CD4-positive, alpha-beta T cell treated with Interleukin-2 at 100 ng/mL for 4 hours (primary cell): ENCODE results near the gene NPB.
"Not testable (repeated sequence)": the region's sequence is repeated elsewhere in the genome, so short reads cannot be mapped to it uniquely, and the experiment has no call there.

Experiments
- DNase-seq: peaks from one replicate; pipeline ENCODE4 v3.0.0-alpha.2; 2020; ENCODE audit warnings: low spot score

NPB gene

DNA sequence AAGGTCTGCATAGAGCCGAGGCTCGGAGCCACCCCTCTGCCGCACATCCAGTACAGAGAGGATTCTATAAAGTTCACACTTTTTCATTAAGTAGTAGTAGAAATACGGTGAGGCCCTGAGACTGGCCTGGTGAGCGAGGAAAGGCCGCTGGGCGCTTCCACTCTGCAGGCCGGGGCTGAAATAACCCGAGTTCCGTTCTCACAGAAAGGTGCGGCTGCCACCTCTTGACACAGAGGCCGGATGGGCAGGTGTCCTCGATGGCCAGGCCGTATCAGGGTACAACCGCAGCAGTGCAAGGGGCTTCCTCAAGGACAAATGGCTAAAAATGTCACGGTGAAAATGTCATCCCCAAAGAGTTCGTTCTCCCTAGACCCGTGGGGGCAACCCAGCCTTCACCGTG, 9.9 kb downstream of the NPB start:
- DNase-seq, result no peak

DNA sequence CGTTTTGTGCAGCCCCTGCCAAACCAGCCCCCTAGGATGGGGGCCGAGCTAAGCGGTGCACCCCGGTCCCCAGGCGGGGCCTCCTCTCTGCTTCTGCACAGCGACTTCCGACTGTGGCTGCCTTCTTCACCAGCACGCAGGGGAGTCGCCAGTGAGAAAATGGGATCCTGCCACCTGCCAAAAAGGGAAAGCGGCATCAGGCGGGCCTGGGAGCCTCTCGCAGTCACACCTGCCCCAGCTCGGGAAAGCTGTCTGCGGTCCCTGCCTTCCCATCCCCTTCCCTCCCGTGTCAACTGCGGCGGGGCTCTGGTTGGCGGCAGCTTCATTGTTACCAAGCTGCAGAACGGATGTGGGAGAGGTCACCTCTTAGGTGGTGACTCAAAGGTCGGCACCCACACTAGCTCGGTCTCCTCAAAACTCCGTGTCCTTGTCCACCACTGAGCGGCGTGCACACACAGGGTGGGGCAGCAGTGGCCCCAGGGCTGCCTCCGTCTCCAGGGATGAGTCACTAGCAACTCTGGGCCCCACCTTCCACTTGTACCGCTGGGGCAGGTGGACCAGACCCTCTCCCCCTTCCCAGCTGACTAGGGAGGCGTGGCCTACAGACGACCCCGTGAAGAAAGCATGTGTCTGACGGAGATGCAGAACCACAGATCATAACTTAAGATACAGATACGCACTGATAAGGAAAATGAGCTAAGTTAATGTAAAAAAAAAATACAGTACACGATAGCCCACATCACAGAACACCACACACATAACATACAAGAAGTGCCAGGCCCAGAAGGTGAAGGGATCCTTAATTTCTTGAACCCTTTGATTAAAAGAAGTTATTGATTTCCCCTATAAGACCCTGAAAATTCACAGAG, 10.6 kb downstream of the NPB start:
- no peak for DNase-seq

DNA sequence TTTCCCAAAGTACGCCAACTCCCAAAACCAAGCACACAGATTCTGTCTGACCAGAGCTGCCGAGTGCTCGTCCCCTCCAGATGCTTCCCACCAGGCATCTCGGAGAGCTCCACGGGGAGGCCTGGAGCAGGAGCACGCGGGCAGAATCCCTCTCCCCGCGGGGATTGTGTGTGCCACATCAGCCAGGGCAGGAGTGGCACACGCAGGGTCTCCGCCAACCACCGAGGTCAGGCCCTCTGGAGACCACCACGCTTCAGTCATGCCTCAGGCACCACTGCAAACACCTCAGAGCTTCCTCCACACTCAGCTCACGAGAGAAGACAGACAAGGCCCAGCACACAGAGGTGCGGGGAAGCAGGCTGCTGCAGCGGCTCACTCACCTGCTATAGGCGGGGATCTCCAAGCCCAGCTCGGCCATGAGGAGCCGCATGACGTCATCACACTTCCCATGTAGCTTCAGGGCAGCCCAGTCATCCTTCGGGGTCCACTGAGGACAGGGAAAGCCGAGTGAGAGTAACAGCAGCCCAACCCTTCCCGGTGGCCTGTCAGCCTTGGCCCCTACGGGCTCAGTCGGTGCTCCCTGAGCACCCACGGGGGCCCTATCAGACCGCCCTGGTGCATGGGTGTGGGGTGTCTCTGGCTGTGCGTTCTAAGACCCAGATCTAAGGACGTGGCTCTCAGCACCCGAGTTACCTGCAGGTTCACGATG, 11.5 kb downstream of the NPB start:
- no peak for DNase-seq

DNA sequence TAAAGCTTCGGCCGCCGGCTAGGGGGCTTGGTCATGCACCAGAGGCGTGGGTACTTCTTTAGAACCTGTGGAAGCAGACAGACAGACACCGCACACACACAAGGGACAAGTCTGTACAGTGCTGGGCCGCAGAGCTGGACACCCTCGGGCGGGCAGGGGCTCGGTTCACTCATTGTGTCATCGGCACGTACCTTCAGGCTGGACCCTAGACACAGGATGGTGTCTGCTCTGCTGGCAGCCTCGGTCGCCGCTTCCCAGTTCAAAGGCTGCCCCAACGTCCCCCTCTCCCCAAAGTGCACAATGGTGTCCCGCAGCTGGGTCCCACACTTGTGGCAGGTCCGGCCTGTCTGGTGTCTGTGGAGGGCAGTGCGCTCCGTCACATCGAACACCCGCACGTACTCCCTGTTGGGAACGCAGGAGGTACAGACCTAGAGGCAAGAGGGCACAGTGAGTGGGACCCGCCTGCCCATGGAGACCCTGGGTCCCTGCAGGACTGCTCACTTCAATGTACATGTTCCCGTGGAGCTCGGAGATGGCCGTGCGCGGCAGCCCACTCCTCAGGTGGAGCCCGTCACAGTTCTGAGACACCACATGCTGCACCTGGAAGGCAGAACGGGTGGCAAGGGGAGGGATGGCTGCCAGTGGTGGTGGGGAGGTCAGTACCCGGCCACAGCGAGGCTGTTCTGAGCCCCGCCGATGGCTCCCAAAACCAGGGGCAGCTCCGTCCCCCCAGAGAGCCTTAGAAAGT, 12.2 kb downstream of the NPB start:
- no peak for DNase-seq

DNA sequence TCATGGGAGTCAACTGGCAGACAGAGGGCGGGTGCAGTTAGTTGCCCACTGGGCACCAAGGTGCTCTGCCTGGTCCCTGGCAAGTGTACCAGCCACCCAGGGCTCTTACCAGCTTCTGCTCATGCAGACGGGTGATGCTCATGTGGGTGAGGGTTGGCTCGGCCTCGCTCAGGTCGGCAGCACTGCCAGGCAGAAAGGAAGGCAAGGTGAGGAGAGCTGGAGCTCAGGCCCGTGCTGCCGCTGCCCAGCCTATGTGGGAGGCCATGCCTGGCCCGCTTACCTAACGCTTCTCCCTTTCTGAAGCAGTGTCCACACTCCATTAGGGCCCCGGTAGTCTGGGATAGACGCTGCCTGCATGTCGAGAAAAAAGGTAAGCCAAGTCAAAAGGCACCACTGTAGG, 13.3 kb downstream of the NPB start:
- no peak for DNase-seq

DNA sequence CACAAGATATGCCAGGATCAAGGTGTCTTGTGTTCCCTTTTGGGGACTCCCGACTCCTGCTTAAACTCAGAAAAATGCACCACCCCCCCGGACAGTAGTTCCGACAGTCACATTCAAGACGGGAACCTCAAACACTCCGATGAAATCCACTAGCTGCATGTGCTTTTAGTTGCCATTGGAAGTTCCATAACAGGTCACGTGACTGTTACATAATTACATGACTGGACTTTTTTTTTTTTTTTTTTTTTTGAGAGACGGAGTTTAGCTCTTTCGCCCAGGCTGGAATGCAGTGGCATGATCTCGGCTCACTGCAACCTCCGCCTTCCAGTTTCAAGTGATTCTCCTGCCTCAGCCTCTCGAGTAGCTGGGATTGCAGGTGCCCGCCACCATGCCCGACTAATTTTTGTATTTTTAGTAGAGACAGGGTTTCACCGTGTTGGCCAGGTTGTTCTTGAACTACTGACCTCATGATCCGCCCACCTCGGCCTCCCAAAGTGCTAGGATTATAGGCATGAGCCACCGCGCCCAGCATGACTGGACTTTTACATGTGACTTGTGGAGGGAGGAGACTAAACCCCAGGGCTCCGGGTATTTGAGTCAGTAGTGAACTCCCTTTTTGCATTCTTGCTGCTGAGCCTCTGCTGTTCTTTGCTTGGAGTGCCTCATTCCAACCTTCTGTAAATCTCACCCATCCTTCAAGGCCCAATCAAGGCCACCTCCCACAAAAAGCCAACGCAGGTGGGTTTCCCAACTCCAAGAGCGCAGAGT, 14.4 kb downstream of the NPB start:
- DNase-seq, result no peak

DNA sequence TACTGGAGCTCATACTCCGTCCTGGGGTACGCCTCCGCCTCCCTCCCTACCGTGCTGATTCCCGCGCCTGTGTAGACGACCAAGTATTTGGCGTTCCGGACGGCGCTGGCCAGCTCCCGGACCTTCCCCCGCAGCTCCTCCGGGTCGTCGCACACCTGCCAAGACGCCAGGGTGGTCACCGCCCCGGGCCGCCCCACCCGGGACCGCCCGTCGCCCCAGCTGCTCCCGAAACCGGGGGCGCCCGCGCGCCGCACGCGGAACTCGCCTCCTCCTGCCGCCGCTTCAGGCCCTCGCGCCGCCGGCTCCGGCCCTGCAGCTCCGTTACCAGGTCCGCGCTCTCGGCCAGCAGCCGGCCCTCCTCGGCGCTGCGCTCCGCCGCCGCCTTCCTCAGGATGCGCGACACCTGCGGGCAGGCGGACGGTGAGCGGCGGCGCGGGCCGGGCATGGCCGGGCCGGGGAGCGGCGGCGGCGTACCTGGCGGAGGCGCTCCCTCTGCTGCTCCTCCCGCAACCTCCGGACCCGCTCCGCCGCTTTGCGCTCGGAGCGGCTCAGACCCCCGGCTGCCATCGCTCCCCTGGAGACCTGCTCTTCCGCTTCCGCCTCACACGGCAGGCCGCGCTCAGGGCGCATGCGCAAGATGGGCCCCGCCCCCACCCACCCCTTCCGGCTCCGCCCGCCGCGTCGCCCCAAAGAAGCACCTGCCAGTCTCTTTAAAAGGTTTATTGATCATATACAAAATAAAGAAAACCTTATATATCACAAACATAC, 15.7 kb downstream of the NPB start, which contains the start of gene SIRT7:
TSS of gene SIRT7 (minus strand) at position 612 of the 768 bp plus-strand sequence. CDS start at position 567, 45 bp downstream.
- DNase-seq, result peak; percentile 84

DNA sequence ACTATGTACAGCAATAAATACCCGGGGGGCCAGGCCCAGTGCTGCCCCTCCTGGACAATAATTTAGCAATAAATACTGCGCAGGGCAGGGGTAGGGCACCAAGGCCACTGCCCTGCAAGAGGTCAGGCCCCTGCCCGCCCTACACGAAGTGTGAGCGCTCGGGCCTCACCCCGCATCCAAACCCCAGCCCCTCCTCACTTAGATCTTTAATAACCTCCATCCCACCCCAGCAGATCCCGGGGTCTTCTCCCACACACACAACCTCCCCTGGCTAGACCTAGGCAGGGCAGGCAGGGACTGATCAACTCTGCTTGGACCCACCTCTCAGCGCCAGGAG, 16.3 kb downstream of the NPB start:
- not testable (repeated sequence) for DNase-seq

DNA sequence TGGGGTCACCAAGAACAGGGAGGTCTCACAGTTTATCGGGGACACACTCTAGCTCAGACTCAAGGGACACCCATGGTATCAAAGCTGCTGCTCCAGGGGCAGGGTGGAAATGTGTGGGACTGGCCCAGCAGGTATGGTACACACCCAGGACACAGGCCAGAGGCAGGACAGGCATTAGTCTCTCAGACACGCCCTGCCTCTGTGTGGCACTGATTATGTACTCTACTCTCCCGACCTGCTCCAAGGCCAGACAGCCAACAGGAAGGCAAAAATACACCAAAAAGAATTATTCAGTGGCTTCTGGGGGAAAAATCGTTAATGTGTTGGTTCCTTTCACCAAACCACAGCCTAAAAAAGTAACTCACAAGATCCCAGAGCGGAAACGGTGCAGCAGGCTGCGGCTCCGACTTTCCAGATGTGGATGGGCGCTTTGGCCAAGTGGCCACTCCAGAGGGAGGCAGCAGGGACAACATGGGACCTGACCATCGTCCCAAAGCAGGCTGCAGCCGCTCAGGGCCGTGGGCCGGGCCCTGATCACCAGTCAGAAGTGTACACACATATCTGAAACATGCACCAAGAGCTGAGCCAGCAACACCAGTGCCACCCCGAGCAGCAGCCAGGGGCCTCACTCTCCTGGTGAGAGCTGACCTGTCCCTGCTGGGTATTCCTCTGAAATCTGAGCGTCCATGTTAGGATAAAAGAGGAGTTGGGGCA, 17.0 kb downstream of the NPB start:
- DNase-seq, result no peak

DNA sequence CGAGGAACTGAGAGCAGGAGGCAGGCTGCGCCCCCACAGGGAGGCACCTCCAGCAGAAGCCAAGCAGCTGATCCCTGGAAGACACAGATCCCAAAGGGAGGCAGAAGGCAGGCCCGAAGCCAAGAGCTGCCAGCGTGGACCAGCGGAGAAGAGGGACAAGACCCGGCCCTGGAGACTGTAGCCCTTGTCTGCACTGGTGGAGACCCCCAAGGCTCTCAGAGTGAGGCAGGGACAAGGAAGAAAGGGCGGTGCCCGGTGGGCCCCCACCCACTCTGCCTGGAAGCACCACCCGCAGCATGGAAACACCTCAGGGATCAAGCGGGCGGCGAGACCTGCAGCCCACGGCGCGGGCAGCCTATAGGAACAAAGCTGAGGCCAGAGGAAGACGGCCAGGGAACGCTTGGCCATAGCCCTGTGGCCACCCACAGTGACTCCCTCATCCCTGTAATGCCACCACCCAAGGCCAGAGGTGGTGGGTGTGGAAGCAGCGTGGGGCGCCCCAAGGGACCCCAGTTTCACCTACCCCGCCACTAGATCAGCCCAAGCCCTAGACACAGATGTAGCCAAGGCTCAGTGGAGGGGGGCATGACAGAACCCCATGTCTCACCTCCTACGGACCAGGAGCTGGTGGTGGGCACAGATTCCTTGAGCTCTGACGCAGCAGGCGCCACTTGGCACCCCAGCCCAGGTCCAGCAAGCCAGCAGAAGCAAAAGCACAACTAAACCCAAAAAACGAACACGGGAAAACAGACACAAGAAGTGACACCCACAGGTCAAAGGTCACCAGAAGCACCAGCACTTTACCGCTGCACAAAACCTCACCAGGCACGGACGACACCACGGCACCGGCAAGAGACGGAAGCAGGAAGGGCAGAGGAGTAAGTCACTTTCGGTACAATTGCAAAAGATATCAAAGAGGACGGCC, 18.8 kb downstream of the NPB start:
- DNase-seq, result no peak

DNA sequence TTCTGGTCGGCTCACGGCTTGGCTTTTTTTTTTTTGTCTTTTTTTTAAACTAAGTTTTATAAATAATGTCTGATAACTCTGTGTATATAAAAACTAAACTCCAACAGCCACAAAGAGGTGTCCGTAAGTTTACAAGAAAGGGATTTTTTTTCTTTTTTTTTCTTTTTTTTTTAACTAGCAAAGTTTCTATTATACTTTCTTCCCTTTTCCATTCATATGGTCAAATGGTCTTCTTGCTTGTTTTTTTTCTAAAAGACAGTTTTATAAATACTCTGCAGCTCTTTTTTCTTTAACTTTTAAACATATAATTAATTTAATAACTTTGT, 19.5 kb downstream of the NPB start:
- DNase-seq, result no peak

DNA sequence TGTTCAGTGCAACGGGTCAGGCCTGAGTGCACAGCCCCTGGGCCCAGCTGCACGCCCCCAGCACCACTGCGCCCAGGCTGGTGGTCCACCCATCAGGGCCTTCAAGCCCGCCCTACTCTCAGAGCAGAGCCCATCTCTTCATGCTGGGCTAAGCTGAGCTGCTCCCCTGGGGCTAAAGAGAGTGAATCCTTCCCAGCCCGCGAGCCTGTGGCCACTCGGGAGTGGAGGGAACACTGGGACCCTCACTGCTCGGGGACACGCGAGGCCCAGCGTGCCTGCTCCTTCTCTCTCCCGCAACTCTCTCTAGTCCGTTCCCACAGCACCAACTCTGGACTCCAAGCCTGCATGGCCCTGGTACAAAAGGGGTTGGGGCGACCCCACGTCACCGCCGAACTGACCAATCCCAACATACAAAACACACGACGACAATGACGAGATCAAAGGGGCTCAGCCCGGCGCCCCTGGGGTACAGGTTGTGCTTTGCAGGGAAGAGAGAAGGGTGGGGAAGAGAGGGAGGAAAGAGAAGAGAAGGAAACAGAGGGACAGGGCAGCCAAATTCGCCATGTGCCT, 20.0 kb downstream of the NPB start:
- DNase-seq, result no peak

DNA sequence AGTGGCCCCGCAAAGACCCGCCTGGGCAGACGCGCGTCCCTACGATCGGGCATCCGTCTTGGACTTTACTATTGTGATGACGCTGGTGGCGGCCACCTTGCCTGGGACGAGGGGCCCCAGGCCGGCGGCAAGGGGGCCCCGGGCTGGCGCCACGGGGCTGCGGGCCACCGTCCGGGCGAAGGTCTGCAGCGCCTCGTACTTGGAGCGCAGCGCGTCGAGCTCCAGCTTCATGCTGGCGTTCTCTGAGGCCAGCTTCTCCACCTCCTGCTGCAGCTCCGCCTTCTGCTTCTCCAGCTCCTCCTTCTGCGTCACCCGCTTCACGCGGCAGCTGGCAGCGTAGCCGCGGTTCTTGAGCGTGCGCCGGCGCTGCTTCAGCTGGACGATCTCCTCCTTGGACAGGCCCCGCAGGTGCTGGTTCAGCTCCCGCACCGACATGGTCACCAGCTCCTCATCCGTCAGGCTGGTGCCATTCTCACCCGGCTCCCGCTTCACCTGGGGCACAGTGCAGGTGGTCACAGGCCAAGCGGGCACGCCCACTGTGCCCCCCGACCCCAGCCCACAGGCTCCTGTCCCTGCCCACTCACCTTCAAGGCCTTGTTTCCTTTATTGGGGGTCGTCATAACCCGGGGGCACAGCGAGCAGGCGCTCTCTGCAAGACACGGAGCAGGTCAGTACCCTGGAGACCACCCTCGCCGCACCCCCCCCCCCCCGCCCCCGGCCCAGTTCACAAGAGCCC, 20.7 kb downstream of the NPB start:
- no peak for DNase-seq

DNA sequence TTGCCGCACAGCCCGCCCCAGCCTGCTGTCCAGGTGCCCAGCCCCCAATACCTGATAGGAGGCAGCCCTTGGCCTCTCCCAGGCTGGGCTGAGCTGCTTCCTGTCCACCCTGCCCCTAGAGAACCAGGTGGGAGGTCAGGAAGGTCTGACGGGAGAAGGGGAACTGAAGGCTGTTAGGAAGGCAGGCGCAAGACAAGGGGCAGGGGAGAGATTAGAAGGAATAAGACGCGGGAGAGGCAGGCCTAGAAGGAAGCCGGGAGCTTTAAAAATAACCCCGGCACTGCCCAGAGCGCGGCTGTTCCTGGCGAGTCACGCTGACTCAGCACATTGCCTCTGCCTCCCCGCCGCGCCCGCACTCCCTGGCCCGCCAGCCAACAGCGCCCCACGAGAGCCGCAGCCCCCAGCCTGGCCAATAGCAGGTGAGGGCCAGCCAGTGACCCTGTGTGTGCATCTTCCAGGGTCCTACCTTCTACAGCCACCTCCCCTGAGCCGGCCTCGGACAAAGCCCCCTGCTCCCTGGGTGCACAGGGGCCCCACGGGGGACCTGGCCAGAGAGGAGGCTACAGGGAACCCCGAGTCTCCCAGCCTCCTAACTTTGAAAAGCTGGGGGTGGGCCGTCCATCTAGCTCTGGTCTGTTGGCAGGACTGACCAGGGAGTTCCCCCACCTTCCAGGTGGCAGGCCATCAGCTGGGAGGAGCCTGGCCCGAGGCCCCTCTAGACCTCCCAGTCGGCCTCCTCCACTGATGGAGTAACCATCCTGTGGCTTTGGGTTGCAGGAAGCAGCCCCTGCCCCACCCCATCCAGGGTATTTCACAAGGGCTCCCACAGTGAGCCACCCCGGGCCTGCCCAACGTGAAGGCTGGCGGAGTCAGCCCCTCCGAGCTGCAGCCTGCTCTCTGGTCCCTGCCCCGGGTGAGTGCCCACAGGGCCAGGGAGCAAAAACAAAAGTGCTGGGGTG, 21.5 kb downstream of the NPB start:
- no peak for DNase-seq

DNA sequence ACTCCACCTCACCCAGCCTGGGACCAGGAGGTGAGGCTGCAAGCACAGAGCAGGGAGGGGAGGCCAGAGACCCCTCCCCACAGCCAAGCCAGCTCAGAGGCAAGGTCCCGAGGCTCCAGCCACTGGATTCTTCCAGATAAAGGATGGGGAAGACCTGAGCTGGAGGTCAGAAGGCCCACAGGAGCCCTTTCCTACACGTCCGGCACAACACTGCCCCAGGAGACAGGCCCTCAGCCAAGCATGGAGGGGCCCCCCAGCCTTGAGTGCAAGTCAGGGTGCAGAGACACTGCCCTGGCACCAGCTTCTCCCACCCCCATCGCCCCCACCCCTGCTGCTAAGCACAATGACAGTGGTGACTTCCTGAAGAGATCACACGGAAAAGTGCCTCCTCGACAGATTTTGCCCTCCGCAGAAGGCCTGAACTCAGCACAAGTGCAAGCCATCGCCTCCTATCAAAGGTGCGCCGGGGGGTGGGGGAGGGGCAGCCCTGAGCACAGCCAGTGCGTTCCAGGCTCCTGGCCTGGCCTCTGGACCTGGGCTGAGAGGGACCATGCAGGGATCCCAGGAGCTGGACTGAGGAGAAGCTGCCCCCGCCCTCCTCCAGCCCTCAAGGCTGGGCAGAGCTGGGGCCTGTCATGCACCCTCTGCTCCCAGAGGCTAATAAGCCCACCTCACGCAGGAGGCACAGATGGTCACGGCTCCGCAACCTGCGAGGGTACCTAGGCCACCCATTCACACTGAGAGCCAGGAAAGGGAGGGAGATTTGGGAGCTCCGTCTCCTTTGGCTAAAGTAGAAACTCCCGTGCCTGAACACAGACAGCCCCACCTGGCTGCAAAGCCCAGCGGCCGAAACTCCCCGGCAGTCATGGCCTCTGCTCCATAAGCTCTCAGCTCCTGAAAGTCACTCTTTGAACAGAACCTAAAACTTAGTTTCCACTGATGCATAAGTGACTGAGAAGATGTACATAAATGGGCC, 22.8 kb downstream of the NPB start:
- peak; percentile 21 for DNase-seq

DNA sequence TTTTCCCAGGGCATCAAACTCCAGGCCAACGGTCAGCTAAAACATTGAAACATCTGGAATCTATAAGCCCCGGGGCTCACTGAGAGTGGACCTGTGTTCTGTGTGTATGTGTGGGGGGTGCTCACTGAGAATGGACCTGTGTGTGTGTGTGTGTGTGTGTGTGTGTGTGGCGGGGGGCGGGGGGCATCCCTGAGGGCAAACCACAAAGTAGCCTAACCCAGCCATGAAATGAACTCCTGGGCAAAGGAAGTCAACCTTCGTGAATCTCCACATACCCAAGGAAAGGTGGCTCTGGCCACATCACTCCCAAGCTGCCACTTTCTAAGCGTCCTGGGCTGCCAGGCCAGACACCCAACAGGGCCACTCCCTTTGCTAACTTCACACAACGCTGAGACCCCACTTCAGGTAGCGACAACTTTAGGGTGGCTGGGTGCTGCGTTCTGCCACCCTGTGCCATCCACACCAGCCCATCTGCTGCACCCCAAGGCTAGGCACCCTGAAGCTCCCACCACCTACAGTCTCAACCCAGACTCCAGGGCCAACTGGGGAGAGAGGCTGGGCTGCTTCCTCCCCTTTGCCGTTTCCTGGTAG, 23.9 kb downstream of the NPB start:
- no peak for DNase-seq
